ENCODE measurements around the gene SVIL. TPM values are rescaled to one million over a fixed set of nuclear protein-coding genes. Genes with fewer than 3 reads are reported as not detected.

Gene SVIL
- total and polyA plus RNA-seq, 2 of the 13 experiments (the other 11 are each of a cell fraction or from before 2014, with no cell fraction given) = 3.9 to 12.1 TPM

DNA sequence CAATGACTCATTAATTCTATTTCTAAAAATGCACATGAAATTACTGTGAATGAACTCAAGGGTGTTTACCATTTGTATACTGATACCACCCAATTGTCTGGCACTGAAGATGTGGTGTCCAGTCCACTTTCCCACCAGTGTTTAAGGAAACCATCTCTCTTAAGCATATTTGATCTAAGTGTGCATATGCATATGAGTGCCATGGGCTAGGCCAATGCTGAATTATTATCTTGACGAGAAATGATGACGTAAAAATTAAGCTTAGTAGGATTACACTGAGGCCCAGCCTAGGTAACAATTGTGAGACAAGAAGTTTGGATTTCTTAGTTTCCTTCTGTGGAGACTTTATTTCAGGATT is 59.7 kb downstream of the SVIL start:
- no peak overlapping the region for H3K9ac ChIP-seq (ENCODE audit: insufficient read depth, low read depth, low read length)
- H4K20me1 ChIP-seq (ENCODE audit: insufficient read depth, low read length) = no peaks in the 10 kb centered on the region
- ATAC-seq (no peak), FAIRE-seq (no peak), DNase-seq (ENCODE audit: low spot score) (no peak)
- H3K27me3 ChIP-seq (ENCODE audit: control insufficient read depth in 1 of 2, insufficient read depth in 2 of 2, low read length in 2 of 2) = no peaks in the 10 kb centered on the region
- no peaks in the 10 kb centered on the region for H3K9me3 ChIP-seq (ENCODE audit: low read length)
- ChIA-PET CTCF (ENCODE audit: low intra/inter-chr PET ratio, low total read pairs) (no interaction called here), POLR2A (no interaction called here)
- no peak overlapping the region for H2AFZ ChIP-seq (ENCODE audit: low read length)
- intact Hi-C loops (cut with micrococcal nuclease; ENCODE audit: unreplicated experiment) = no loop called here
- H3K4me3 ChIP-seq (replicated peaks in 1 of 3; ENCODE audit: insufficient read depth in 1 of 3, low read depth in 2 of 3, low read length in 3 of 3) = no peak overlapping the region
- no peak for TF ChIP-seq ZC3H4 (CRISPR knock-in tag; IDR thresholded peaks at IDR 0.05; ENCODE audit: borderline replicate concordance)
- no peak for TF ChIP-seq PAF1 (CRISPR knock-in tag; IDR thresholded peaks at IDR 0.05)
- TF ChIP-seq ZNF337 (CRISPR knock-in tag; IDR thresholded peaks at IDR 0.05; ENCODE audit: borderline replicate concordance, low read depth) = no peak
- no peak for TF ChIP-seq ZNF253 (CRISPR knock-in tag; IDR thresholded peaks at IDR 0.05; ENCODE audit: borderline replicate concordance)
- TF ChIP-seq, protein P1, sequence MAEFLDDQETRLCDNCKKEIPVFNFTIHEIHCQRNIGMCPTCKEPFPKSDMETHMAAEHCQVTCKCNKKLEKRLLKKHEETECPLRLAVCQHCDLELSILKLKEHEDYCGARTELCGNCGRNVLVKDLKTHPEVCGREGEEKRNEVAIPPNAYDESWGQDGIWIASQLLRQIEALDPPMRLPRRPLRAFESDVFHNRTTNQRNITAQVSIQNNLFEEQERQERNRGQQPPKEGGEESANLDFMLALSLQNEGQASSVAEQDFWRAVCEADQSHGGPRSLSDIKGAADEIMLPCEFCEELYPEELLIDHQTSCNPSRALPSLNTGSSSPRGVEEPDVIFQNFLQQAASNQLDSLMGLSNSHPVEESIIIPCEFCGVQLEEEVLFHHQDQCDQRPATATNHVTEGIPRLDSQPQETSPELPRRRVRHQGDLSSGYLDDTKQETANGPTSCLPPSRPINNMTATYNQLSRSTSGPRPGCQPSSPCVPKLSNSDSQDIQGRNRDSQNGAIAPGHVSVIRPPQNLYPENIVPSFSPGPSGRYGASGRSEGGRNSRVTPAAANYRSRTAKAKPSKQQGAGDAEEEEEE (CRISPR knock-in tag; IDR thresholded peaks at IDR 0.05; ENCODE audit: borderline replicate concordance) = no peak
- no peak for TF ChIP-seq PCBP2 (optimal IDR thresholded peaks at IDR 0.05; ENCODE audit: low read depth, low read length, poor library complexity, severe bottlenecking)
- no peak for TF ChIP-seq ZNF674 (CRISPR knock-in tag; IDR thresholded peaks at IDR 0.05; ENCODE audit: low read depth)
- no peak for TF ChIP-seq SP140L (CRISPR knock-in tag; IDR thresholded peaks at IDR 0.05; ENCODE audit: borderline replicate concordance)
- TF ChIP-seq ZFP36 (IDR thresholded peaks at IDR 0.05; ENCODE audit: borderline replicate concordance, low read depth, low read length, partially characterized antibody) = no peak
- TF ChIP-seq CAMTA2 (CRISPR knock-in tag; IDR thresholded peaks at IDR 0.05; ENCODE audit: borderline replicate concordance) = no peak
- TF ChIP-seq ZSCAN21 (CRISPR knock-in tag; IDR thresholded peaks at IDR 0.05; ENCODE audit: borderline replicate concordance) = no peak
- TF ChIP-seq ZNF282 (IDR thresholded peaks at IDR 0.05; ENCODE audit: partially characterized antibody) = no peak
- TF ChIP-seq NFIB (CRISPR knock-in tag; IDR thresholded peaks at IDR 0.05; ENCODE audit: borderline replicate concordance) = no peak
- TF ChIP-seq ATF1 (CRISPR knock-in tag; IDR thresholded peaks at IDR 0.05) = no peak
- no peak for TF ChIP-seq ZNF678 (CRISPR knock-in tag; IDR thresholded peaks at IDR 0.05)
- TF ChIP-seq, protein P2, sequence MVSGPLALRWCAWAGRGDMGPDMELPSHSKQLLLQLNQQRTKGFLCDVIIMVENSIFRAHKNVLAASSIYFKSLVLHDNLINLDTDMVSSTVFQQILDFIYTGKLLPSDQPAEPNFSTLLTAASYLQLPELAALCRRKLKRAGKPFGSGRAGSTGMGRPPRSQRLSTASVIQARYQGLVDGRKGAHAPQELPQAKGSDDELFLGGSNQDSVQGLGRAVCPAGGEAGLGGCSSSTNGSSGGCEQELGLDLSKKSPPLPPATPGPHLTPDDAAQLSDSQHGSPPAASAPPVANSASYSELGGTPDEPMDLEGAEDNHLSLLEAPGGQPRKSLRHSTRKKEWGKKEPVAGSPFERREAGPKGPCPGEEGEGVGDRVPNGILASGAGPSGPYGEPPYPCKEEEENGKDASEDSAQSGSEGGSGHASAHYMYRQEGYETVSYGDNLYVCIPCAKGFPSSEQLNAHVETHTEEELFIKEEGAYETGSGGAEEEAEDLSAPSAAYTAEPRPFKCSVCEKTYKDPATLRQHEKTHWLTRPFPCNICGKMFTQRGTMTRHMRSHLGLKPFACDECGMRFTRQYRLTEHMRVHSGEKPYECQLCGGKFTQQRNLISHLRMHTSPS (CRISPR knock-in tag; IDR thresholded peaks at IDR 0.05; ENCODE audit: low read depth) = no peak
- no peak for TF ChIP-seq GABPA (IDR thresholded peaks at IDR 0.05; ENCODE audit: low read depth, low read length)
- TF ChIP-seq GABPA (CRISPR knock-in tag; IDR thresholded peaks at IDR 0.05; ENCODE audit: low read depth) = no peak
- no peak for TF ChIP-seq ZNF225 (CRISPR knock-in tag; IDR thresholded peaks at IDR 0.05)
- BruUV-seq (replicated peaks) = no TSS peak
- in situ Hi-C loops (cut with HindIII; ENCODE audit: extremely low pct_ligation_motif_present, low pct_unique_long_range_greater_than_20kb) = no loop called here
- no peak overlapping the region for H3K27ac ChIP-seq (ENCODE audit: extremely low read length, insufficient read depth, low read length)
- WGBS (ENCODE audit: low lambda C conversion rate) = 98% methylated on average over 2 of the region's 2 CpGs
- H3K36me3 ChIP-seq (replicated peaks in 1 of 2; ENCODE audit: control insufficient read depth in 1 of 2, insufficient read depth in 2 of 2, low read length in 2 of 2) = peaks cover 0 to 2% of the 10 kb centered on the region in 2 experiments; a peak in 1 of 5 replicates
- H3K79me2 ChIP-seq (ENCODE audit: insufficient read depth, low read length) = no peaks in the 10 kb centered on the region
- H3K4me2 ChIP-seq (ENCODE audit: low read depth, low read length) = no peak overlapping the region
- no peaks in the 10 kb centered on the region for H3K4me1 ChIP-seq (ENCODE audit: insufficient read depth, low read length)
